ENCODE measurements around the gene VPS41.

VPS41 gene

GRCh38 chr7:38798552-38799267 is 110.3 kb downstream of the VPS41 start:
- no peak for TF ChIP-seq MYC (IDR thresholded peaks at IDR 0.05; ENCODE audit: low read depth, low read length)
- no peak for TF ChIP-seq MAX (IDR thresholded peaks at IDR 0.05; ENCODE audit: low read depth, low read length)
- no peak for TF ChIP-seq POLR2A (IDR thresholded peaks at IDR 0.05; ENCODE audit: extremely low read depth, insufficient read length)
- no peak for TF ChIP-seq CTCF (IDR thresholded peaks at IDR 0.05; ENCODE audit: low read depth, low read length)
- H3K4me3 ChIP-seq (ENCODE audit: low read depth, low read length) = no peak overlapping the region
- no peak for DNase-seq (ENCODE audit: low read depth)

GRCh38 chr7:38796626-38797501 is 112.1 kb downstream of the VPS41 start:
- TF ChIP-seq MYC (IDR thresholded peaks at IDR 0.05; ENCODE audit: low read depth, low read length) (no peak), CTCF (IDR thresholded peaks at IDR 0.05; ENCODE audit: low read depth, low read length) (peak; percentile 73), POLR2A (IDR thresholded peaks at IDR 0.05; ENCODE audit: extremely low read depth, insufficient read length) (no peak)
- no peak overlapping the region for H3K4me3 ChIP-seq (ENCODE audit: low read depth, low read length)
- peak; percentile 67 for DNase-seq (ENCODE audit: low read depth)

GRCh38 chr7:38795593-38795992 is 113.4 kb downstream of the VPS41 start:
- DNase-seq (ENCODE audit: low read depth) = no peak
- TF ChIP-seq POLR2A (IDR thresholded peaks at IDR 0.05; ENCODE audit: extremely low read depth, insufficient read length) = no peak
- no peak for TF ChIP-seq MYC (IDR thresholded peaks at IDR 0.05; ENCODE audit: low read depth, low read length)
- no peak for TF ChIP-seq CTCF (IDR thresholded peaks at IDR 0.05; ENCODE audit: low read depth, low read length)
- no peak overlapping the region for H3K4me3 ChIP-seq (ENCODE audit: low read depth, low read length)

GRCh38 chr7:38781991-38782390 is 127.0 kb downstream of the VPS41 start:
- TF ChIP-seq MYC (IDR thresholded peaks at IDR 0.05; ENCODE audit: low read depth, low read length) = no peak
- no peak for TF ChIP-seq CTCF (IDR thresholded peaks at IDR 0.05; ENCODE audit: low read depth, low read length)
- no peak for TF ChIP-seq POLR2A (IDR thresholded peaks at IDR 0.05; ENCODE audit: extremely low read depth, insufficient read length)
- no peak for TF ChIP-seq MAX (IDR thresholded peaks at IDR 0.05; ENCODE audit: low read depth, low read length)
- no peak for DNase-seq (ENCODE audit: low read depth)
- H3K4me3 ChIP-seq (ENCODE audit: low read depth, low read length) = no peak overlapping the region

GRCh38 chr7:38777609-38778008 is 131.4 kb downstream of the VPS41 start:
- no peak for TF ChIP-seq MAX (IDR thresholded peaks at IDR 0.05; ENCODE audit: low read depth, low read length)
- H3K4me3 ChIP-seq (ENCODE audit: low read depth, low read length) = no peak overlapping the region
- DNase-seq (ENCODE audit: low read depth) = no peak

GRCh38 chr7:38775506-38776175 is 133.3 kb downstream of the VPS41 start:
- TF ChIP-seq MAX (IDR thresholded peaks at IDR 0.05; ENCODE audit: low read depth, low read length) (no peak), MYC (IDR thresholded peaks at IDR 0.05; ENCODE audit: low read depth, low read length) (no peak), CTCF (IDR thresholded peaks at IDR 0.05; ENCODE audit: low read depth, low read length) (no peak), POLR2A (IDR thresholded peaks at IDR 0.05; ENCODE audit: extremely low read depth, insufficient read length) (no peak)
- DNase-seq (ENCODE audit: low read depth) = no peak
- no peak overlapping the region for H3K4me3 ChIP-seq (ENCODE audit: low read depth, low read length)

Measured in NB4 (cell line).